Suprapubic skin (tissue), 4 donors: ENCODE results near the gene TGFB2. TPM values are rescaled to one million over a fixed set of nuclear protein-coding genes. Genes with fewer than 3 reads are reported as not detected.

Source experiments
- DNase-seq, 2 donors: peaks; one replicate each; pipeline ENCODE4 v3.0.0-alpha.2; 2019; ENCODE audit warnings: low spot score in 2 of 2
- H3K27ac ChIP-seq: fragments of 200-600 bp; sonication (generic); one replicate; pipeline ENCODE4 v1.5.1; 2019
- H3K27me3 ChIP-seq: fragments of 200-600 bp; sonication (generic); one replicate; pipeline ENCODE4 v1.5.1; 2019
- H3K36me3 ChIP-seq: fragments of 200-600 bp; sonication (generic); one replicate; pipeline ENCODE4 v1.5.1; 2019
- H3K4me1 ChIP-seq: fragments of 200-600 bp; sonication (generic); one replicate; pipeline ENCODE4 v1.5.1; 2019
- H3K4me3 ChIP-seq: fragments of 200-600 bp; sonication (generic); one replicate; pipeline ENCODE4 v1.5.1; 2019; ENCODE audit warnings: mild to moderate bottlenecking
- H3K9me3 ChIP-seq: fragments of 200-600 bp; sonication (generic); one replicate; pipeline ENCODE4 v1.5.1; 2019
- CTCF ChIP-seq, 2 donors: fragments of 200-600 bp in 1 of 2; fragments of 450-650 bp in 1 of 2; sonication (generic) in 1 of 2; IDR thresholded peaks; one replicate each; pipeline ENCODE4 v1.5.1; 2016 to 2019; ENCODE audit warnings: antibody characterized with exemption in 2 of 2, mild to moderate bottlenecking in 1 of 2, moderate library complexity in 1 of 2
- EP300 ChIP-seq: sonication (generic); formaldehyde crosslinking; IDR thresholded peaks from one replicate; pipeline ENCODE4 v1.6.1; 2017; ENCODE audit warnings: antibody characterized with exemption
- POLR2A ChIP-seq, 2 donors: fragments of 450-650 bp; IDR thresholded peaks; one replicate each; pipeline ENCODE4 v1.6.1; 2017; ENCODE audit warnings: antibody characterized with exemption in 2 of 2, mild to moderate bottlenecking in 2 of 2, moderate library complexity in 2 of 2
- POLR2AphosphoS5 ChIP-seq, 3 donors: sonication (generic); formaldehyde crosslinking; IDR thresholded peaks; one replicate each; pipeline ENCODE4 v1.6.1; 2017; ENCODE audit warnings: antibody characterized with exemption in 3 of 3
- WGBS: methylation state at CpG from one replicate; pipeline ENCODE4 v1.1.5; 2018; 5-methylcytosine and 5-hydroxymethylcytosine counted together
- total RNA-seq, 4 donors: library from RNA; depleted of rRNA; stranded (reverse); fragments of >200 nt; gene quantifications; one replicate each; pipeline ENCODE4 v1.1.0, GENCODE V29; 2016

Gene TGFB2
- total RNA-seq, 4 donors from 2014 or later: 0.60 to 3.9 (median 3.0) TPM

- H3K36me3 ChIP-seq: no peaks in the 10 kb centered on the region
- no peak overlapping the region for H3K4me3 ChIP-seq
- H3K4me1 ChIP-seq: no peaks in the 10 kb centered on the region
- DNase-seq: no peak
- H3K27ac ChIP-seq: no peak overlapping the region
- TF ChIP-seq EP300: no peak
- no peak for TF ChIP-seq CTCF (IDR thresholded peaks at IDR 0.05)
- TF ChIP-seq POLR2A (IDR thresholded peaks at IDR 0.05): no peak
- TF ChIP-seq POLR2AphosphoS5 (IDR thresholded peaks at IDR 0.05): no peak
- H3K9me3 ChIP-seq: no peaks in the 10 kb centered on the region
- H3K27me3 ChIP-seq: no peaks in the 10 kb centered on the region
- 96% methylated on average over 6 of the region's 6 CpGs for WGBS
Observed at GRCh38 chr1:218408135-218408534, 63.0 kb downstream of the TGFB2 start.

- TF ChIP-seq POLR2AphosphoS5 (IDR thresholded peaks at IDR 0.05) (no peak), EP300 (no peak), POLR2A (IDR thresholded peaks at IDR 0.05) (no peak), CTCF (IDR thresholded peaks at IDR 0.05) (no peak)
- Histone ChIP-seq H3K9me3 (no peaks in the 10 kb centered on the region), H3K4me3 (no peak overlapping the region), H3K27ac (no peak overlapping the region), H3K36me3 (no peaks in the 10 kb centered on the region), H3K4me1 (no peaks in the 10 kb centered on the region), H3K27me3 (no peaks in the 10 kb centered on the region)
- 89% methylated on average over 9 of the region's 9 CpGs for WGBS
- DNase-seq: no peak
Observed at GRCh38 chr1:218408942-218409341, 63.8 kb downstream of the TGFB2 start.

GRCh38 chr1:218409946-218410510 lies 64.9 kb downstream of the TGFB2 start:
- 65% methylated on average over 8 of the region's 8 CpGs for WGBS
- H3K9me3 ChIP-seq: no peaks in the 10 kb centered on the region
- H3K27ac ChIP-seq: no peak overlapping the region
- H3K27me3 ChIP-seq: no peaks in the 10 kb centered on the region
- H3K36me3 ChIP-seq: no peaks in the 10 kb centered on the region
- TF ChIP-seq CTCF (IDR thresholded peaks at IDR 0.05) (no peak), POLR2AphosphoS5 (IDR thresholded peaks at IDR 0.05) (no peak), POLR2A (IDR thresholded peaks at IDR 0.05) (no peak), EP300 (no peak)
- DNase-seq: no peak
- H3K4me3 ChIP-seq: no peak overlapping the region
- H3K4me1 ChIP-seq: no peaks in the 10 kb centered on the region

GRCh38 chr1:218411101-218411500 lies 66.0 kb downstream of the TGFB2 start:
- no peaks in the 10 kb centered on the region for H3K36me3 ChIP-seq
- H3K27ac ChIP-seq: no peak overlapping the region
- WGBS: 71% methylated on average over 1 of the region's 1 CpG
- H3K9me3 ChIP-seq: no peaks in the 10 kb centered on the region
- no peak overlapping the region for H3K4me3 ChIP-seq
- no peak for DNase-seq
- H3K4me1 ChIP-seq: no peaks in the 10 kb centered on the region
- no peaks in the 10 kb centered on the region for H3K27me3 ChIP-seq
- TF ChIP-seq CTCF (IDR thresholded peaks at IDR 0.05) (no peak), POLR2A (IDR thresholded peaks at IDR 0.05) (no peak), POLR2AphosphoS5 (IDR thresholded peaks at IDR 0.05) (no peak), EP300 (no peak)

- no peak overlapping the region for H3K27ac ChIP-seq
- H3K36me3 ChIP-seq: no peaks in the 10 kb centered on the region
- no peak overlapping the region for H3K4me3 ChIP-seq
- no peak for TF ChIP-seq EP300
- TF ChIP-seq CTCF (IDR thresholded peaks at IDR 0.05): no peak
- no peak for TF ChIP-seq POLR2A (IDR thresholded peaks at IDR 0.05)
- no peak for TF ChIP-seq POLR2AphosphoS5 (IDR thresholded peaks at IDR 0.05)
- H3K27me3 ChIP-seq: no peaks in the 10 kb centered on the region
- H3K4me1 ChIP-seq: no peaks in the 10 kb centered on the region
- DNase-seq: no peak
- H3K9me3 ChIP-seq: no peaks in the 10 kb centered on the region
- WGBS: 75% methylated on average over 7 of the region's 7 CpGs
Observed at GRCh38 chr1:218412171-218412570, 67.0 kb downstream of the TGFB2 start.
